ENCODE data around the gene C5AR2.
"Not testable (repeated sequence)": the region's sequence is repeated elsewhere in the genome, so short reads cannot be mapped to it uniquely, and the experiment has no call there.

Gene C5AR2

DNA sequence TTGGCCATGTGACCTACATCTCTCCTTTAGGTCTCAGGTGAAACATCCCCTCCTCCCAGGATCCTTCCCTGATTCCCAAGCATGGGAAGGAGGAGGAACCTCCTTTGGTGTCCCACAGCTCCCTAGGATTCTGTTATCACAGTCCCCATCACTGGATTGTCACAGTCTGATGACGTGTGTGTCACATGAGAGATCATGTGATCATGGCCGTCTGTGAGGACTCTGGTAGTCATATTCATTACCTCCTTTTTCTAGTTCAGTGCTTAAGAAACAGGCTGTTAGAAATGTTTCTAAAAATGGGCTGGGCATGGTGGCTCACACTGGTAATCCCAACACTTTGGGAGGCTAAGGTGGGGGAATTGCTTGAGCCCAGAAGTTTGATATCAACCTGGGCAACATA lies 20.1 kb downstream of the C5AR2 start:
- no peak for TF ChIP-seq ZFX (IDR thresholded peaks at IDR 0.05)
- TF ChIP-seq, protein P1, sequence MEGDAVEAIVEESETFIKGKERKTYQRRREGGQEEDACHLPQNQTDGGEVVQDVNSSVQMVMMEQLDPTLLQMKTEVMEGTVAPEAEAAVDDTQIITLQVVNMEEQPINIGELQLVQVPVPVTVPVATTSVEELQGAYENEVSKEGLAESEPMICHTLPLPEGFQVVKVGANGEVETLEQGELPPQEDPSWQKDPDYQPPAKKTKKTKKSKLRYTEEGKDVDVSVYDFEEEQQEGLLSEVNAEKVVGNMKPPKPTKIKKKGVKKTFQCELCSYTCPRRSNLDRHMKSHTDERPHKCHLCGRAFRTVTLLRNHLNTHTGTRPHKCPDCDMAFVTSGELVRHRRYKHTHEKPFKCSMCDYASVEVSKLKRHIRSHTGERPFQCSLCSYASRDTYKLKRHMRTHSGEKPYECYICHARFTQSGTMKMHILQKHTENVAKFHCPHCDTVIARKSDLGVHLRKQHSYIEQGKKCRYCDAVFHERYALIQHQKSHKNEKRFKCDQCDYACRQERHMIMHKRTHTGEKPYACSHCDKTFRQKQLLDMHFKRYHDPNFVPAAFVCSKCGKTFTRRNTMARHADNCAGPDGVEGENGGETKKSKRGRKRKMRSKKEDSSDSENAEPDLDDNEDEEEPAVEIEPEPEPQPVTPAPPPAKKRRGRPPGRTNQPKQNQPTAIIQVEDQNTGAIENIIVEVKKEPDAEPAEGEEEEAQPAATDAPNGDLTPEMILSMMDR (conservative IDR thresholded peaks at IDR 0.05) = no peak
- H3K27ac ChIP-seq = no peak overlapping the region

DNA sequence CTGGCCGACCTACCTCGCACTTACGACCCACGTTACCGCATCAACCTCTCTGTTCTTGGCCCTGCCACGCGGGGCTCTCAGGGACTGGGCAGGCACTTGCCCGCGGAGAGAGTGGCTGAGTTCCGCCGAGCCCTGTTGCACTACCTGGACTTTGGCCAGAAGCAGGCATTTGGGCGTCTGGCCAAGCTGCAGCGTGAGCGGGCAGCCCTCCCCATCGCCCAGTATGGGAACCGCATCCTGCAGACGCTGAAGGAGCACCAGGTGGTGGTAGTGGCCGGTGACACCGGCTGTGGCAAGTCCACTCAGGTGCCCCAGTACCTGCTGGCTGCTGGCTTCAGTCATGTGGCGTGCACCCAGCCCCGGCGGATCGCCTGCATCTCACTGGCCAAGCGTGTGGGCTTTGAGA lies 21.3 kb downstream of the C5AR2 start:
- no peak overlapping the region for H3K27ac ChIP-seq
- no peak for TF ChIP-seq ZFX (IDR thresholded peaks at IDR 0.05)
- TF ChIP-seq, protein P1 (conservative IDR thresholded peaks at IDR 0.05) = no peak

DNA sequence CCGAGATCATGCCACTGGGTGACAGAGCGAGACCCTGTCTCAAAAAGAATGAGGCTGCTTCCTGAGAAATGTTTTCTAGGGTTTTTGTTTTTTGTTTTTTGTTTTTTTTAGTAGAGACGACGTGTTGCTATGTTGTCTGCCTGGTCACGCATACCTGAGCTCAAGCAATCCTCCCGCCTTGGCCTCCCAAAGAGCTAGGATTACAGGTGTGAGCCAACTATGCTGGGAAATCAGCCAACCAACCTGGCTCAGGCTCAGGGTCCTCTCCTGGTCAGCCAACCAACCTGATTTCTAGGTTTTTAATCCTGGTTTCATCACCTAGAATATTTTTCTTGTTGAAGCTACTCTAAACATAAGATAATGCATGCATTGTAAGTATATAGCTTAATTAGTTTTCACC lies 24.9 kb downstream of the C5AR2 start:
- H3K27ac ChIP-seq = no peak overlapping the region
- no peak for TF ChIP-seq ZFX (IDR thresholded peaks at IDR 0.05)
- TF ChIP-seq, protein P1 (conservative IDR thresholded peaks at IDR 0.05) = no peak

DNA sequence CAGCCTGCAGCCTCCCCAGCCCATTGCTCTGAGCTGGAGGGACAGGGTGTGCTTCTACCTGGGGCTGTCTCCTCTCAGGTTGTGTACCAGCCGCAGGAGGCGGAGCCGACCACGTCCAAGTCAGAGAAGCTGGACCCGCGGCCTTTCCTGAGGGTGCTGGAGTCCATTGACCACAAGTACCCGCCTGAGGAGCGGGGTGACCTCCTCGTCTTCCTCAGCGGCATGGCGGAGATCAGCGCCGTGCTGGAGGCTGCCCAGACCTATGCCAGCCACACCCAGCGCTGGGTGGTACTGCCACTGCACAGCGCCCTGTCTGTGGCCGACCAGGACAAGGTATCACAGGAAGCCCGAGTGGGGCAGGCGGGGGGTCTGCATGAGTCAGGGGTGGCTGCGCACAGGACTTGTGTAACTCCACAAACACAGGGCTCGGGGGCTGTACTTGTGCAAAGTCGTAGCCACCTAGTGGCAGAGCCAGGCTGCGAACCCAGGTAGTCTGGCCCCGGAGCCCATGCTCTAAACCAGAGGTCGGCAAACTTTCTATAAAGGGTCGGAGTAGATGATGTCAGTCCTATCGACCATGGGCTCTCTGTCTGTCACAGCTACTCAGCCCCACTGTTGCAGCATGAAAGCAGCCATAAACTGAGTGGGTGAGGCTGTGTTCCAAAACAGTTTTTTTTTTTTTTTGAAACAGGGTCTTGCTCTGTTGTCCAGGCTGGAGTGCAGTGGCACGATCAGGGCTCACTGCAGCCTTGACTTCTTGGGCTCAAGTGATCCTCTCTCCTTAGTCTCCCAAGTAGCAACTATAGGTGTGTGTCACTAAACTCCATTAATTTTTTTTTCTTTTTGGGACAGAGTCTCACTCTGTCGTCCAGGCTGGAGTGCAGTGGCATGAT lies 26.1 kb downstream of the C5AR2 start:
- H3K27ac ChIP-seq = no peak overlapping the region

DNA sequence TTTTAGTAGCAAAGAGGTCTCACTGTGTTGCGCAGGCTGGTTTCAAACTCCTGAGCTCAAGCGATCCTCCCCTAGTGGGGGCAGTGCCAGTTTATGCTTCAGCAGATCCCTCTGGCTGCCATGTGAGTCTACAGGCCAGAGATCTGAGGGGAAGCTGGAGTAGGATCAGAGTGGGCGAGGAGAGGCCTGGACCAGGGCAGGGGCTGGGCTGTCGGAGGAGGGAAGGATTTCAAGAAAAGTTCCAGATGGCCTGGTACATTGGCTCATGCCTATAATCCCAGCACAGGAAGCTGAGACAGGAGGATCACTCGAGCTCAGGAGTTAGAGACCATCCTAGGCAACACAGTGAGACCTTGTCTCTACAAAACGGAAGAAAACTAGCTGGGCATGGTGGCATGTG lies 27.0 kb downstream of the C5AR2 start:
- no peak overlapping the region for H3K27ac ChIP-seq
- no peak for TF ChIP-seq ZFX (IDR thresholded peaks at IDR 0.05)
- TF ChIP-seq, protein P1 (conservative IDR thresholded peaks at IDR 0.05) = no peak

More for the DNA sequence above, 26.1 kb downstream of the C5AR2 start:
- TF ChIP-seq, protein P1 (conservative IDR thresholded peaks at IDR 0.05) = no peak; the same call in 1 of the 2 replicates
- TF ChIP-seq ZFX (IDR thresholded peaks at IDR 0.05) = no peak

DNA sequence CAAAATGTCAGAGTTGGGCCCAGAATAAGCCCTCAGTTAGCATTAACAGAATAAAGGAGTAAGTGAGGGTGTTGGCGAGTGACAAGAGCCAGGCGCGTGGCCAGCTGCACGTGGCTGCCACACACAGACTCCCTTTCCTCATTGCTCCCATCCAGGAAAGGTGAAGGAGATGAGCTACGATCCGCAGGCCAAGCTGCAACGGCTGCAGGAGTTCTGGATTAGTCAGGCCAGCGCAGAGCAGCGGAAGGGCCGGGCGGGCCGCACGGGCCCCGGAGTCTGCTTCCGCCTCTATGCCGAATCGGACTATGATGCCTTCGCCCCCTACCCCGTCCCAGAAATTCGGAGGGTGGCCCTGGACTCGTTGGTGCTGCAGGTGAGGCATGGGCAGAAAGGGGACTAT lies 30.3 kb downstream of the C5AR2 start:
- no peak overlapping the region for H3K27ac ChIP-seq
- no peak for TF ChIP-seq ZFX (IDR thresholded peaks at IDR 0.05)
- TF ChIP-seq, protein P1 (conservative IDR thresholded peaks at IDR 0.05) = no peak

DNA sequence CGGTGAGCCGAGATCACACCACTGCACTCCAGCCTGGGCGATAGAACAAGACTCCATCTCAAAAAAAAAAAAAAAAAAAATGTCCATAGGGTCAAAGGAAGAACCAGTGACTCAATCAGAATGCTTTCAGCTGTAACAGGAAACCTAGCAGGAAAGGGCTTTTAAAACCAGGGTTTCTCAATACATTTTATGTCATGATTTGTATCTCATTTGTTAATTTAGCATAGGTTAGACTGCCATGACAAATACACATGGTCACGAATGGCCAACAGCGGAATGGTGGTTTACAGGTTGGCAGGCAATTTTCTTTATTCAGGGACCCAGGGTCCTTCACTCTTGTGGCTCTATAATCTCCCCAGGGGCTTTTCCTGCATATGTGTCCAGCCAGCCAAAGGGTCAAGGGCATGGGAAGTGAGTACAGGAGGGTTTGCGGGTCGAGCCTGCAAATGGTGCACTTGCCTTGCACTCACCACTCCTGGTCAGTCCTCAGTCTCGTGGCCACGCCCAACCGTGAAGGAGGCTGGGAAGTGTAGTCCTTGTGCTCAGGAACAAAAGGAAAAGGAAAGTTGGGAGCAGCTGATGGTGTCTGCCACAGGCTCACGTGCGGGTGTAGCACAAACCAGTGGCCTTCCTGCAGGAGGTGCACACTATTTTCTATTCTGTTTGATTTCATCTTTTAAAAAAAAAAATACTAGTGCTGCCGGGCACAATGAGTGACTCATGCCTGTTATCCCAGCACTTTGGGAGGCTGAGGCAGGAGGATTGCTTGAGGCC lies 32.0 kb downstream of the C5AR2 start:
- TF ChIP-seq, protein P1 (conservative IDR thresholded peaks at IDR 0.05) = no peak
- TF ChIP-seq ZFX (IDR thresholded peaks at IDR 0.05) = no peak
- H3K27ac ChIP-seq = no peak overlapping the region

DNA sequence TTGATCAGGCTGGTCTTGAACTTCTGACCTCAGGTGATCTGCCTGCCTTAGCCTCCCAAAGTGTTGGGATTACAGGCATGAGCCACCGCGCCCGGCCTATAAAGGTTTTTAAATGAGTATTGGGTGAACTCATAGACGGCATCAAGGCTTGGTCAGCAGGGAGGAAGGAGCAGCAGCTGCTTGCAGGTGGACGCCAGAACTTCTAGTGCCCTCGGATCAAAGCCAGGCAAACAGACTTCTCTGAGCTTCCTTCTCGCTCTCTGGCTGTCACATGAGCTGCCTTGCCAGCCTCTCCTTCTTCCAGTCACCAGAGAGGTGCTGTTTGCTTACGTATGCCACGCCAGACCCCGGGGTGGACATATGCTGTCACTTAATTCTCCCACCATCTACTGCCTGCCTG lies 33.5 kb downstream of the C5AR2 start:
- not testable (repeated sequence) for H3K27ac ChIP-seq
